22Rv1 (cell line): Measurements from ENCODE around the gene NRN1L.
"Not testable (repeated sequence)": the region's sequence is repeated elsewhere in the genome, so short reads cannot be mapped to it uniquely, and the experiment has no call there.

ENCODE experiments used
- H3K27ac ChIP-seq: fragments of 450-650 bp; 2 replicates; pipeline ENCODE4 v1.5.1; 2017
- CTCF ChIP-seq: fragments of 450-650 bp; IDR thresholded peaks from 2 replicates; pipeline ENCODE4 v1.5.1; 2017; ENCODE audit warnings: mild to moderate bottlenecking
- ZFX ChIP-seq: fragments of 450-650 bp; IDR thresholded peaks from 2 replicates; pipeline ENCODE4 v1.6.1; 2017; ENCODE audit warnings: antibody characterized with exemption, borderline replicate concordance

Gene NRN1L

GRCh38 chr16:67910158-67910557, 25.5 kb downstream of the NRN1L start:
- H3K27ac ChIP-seq = no peak overlapping the region
- TF ChIP-seq ZFX = no peak
- TF ChIP-seq CTCF = no peak

- TF ChIP-seq ZFX = no peak
- TF ChIP-seq CTCF = no peak
- no peak overlapping the region for H3K27ac ChIP-seq
Observed at GRCh38 chr16:67914758-67915495, 30.2 kb downstream of the NRN1L start.

GRCh38 chr16:67915496-67915769, 30.7 kb downstream of the NRN1L start:
- not testable (repeated sequence) for H3K27ac ChIP-seq

- H3K27ac ChIP-seq = no peak overlapping the region
- TF ChIP-seq ZFX (no peak), CTCF (no peak)
Observed at GRCh38 chr16:67915831-67916723, 31.4 kb downstream of the NRN1L start.

- H3K27ac ChIP-seq = no peak overlapping the region
- TF ChIP-seq CTCF (no peak), ZFX (no peak)
Observed at GRCh38 chr16:67917140-67917851, 32.6 kb downstream of the NRN1L start.

GRCh38 chr16:67917852-67918236, 33.2 kb downstream of the NRN1L start:
- no peak overlapping the region for H3K27ac ChIP-seq
- TF ChIP-seq ZFX (no peak), CTCF (no peak)

- no peak for TF ChIP-seq CTCF
- no peak for TF ChIP-seq ZFX
- H3K27ac ChIP-seq = no peak overlapping the region
Observed at GRCh38 chr16:67919622-67920221, 35.0 kb downstream of the NRN1L start.
